NB4 (cell line): ENCODE measurements around the gene LRIG3.

Experiments
- MYC ChIP-seq: IDR thresholded peaks from 2 replicates; pipeline ENCODE4 v1.6.1; 2011; ENCODE audit warnings: low read depth, low read length
- POLR2A ChIP-seq: IDR thresholded peaks from 2 replicates; pipeline ENCODE4 v1.6.1; 2011; ENCODE audit warnings: mild to moderate bottlenecking; ENCODE audit not compliant: insufficient read length; ENCODE audit errors: extremely low read depth
- TF ChIP-seq, protein P1 (sequence below): IDR thresholded peaks from one replicate; pipeline ENCODE4 v1.5.1; 2012; ENCODE audit warnings: low read depth, low read length

DNA sequence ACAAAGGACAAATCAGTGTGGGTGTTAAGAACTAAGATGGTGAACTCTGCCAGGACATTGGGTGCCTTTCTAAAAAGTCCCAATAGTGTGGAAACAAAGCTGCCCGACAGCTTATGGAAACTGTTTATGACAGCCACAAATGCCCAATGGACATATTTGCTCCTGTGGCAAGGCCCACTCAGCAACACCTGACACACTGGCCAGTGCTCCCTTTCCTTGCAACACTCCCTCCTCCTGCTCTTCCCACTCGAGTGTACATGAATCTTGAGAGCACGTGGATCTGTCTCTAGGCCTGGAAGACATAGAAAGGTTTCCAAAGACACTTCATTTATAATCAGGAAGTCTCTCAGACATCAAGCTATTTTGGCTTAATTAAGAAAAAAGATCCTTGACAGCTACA is 14.2 kb upstream of the LRIG3 start:
- TF ChIP-seq, protein P1, sequence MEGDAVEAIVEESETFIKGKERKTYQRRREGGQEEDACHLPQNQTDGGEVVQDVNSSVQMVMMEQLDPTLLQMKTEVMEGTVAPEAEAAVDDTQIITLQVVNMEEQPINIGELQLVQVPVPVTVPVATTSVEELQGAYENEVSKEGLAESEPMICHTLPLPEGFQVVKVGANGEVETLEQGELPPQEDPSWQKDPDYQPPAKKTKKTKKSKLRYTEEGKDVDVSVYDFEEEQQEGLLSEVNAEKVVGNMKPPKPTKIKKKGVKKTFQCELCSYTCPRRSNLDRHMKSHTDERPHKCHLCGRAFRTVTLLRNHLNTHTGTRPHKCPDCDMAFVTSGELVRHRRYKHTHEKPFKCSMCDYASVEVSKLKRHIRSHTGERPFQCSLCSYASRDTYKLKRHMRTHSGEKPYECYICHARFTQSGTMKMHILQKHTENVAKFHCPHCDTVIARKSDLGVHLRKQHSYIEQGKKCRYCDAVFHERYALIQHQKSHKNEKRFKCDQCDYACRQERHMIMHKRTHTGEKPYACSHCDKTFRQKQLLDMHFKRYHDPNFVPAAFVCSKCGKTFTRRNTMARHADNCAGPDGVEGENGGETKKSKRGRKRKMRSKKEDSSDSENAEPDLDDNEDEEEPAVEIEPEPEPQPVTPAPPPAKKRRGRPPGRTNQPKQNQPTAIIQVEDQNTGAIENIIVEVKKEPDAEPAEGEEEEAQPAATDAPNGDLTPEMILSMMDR, result no peak
- TF ChIP-seq POLR2A (no peak), MYC (no peak)
